ENCODE measurements around the gene AMIGO1. TPM values are rescaled to one million over a fixed set of nuclear protein-coding genes. Genes with fewer than 3 reads are reported as not detected.
A peak's percentile ranks its signal among the peaks of the same experiment; 100 is the strongest.

AMIGO1 gene
- total RNA-seq, 1 experiment from 2014 or later, result 1.5 TPM

- CTCF ChIA-PET, result no interaction called here
- TF ChIP-seq CTCF (IDR thresholded peaks at IDR 0.05; ENCODE audit: insufficient read depth in 1 of 2, low read depth in 1 of 2, low read length in 1 of 2, severe bottlenecking in 1 of 2, unreplicated experiment in 1 of 2), result no peak
- H3K36me3 Mint-ChIP-seq (ENCODE audit: insufficient read depth, unreplicated experiment), result peaks cover 4% of the 10 kb centered on the region
- H3K36me3 ChIP-seq (ENCODE audit: control insufficient read depth, insufficient read depth, low read length), result no peaks in the 10 kb centered on the region
- H3K27me3 Mint-ChIP-seq (ENCODE audit: insufficient read depth, unreplicated experiment), result no peaks in the 10 kb centered on the region
- no peak overlapping the region for H3K4me3 Mint-ChIP-seq (ENCODE audit: unreplicated experiment)
- no peaks in the 10 kb centered on the region; the same call in 1 of the 2 replicates for H3K4me1 ChIP-seq
- no peaks in the 10 kb centered on the region for H3K9me3 Mint-ChIP-seq (ENCODE audit: unreplicated experiment)
- intact Hi-C loops (cut with micrococcal nuclease; ENCODE audit: unreplicated experiment), result no loop called here
- no peak overlapping the region for H3K27ac Mint-ChIP-seq (ENCODE audit: unreplicated experiment)
- H3K4me1 Mint-ChIP-seq (ENCODE audit: low read depth, unreplicated experiment), result no peaks in the 10 kb centered on the region
- POLR2A ChIA-PET, result no interaction called here
- no peaks in the 10 kb centered on the region for H3K9me3 ChIP-seq
- H3K27me3 ChIP-seq (replicated peaks; ENCODE audit: control insufficient read depth, insufficient read depth, low read length), result no peaks in the 10 kb centered on the region
- no peak overlapping the region for H3K4me3 ChIP-seq (ENCODE audit: low read depth, low read length)
- no TSS peak for BruUV-seq (replicated peaks)
- no peak for DNase-seq
Measured at GRCh38 chr1:109535481-109535880, 26.0 kb upstream of the AMIGO1 start.

DNA sequence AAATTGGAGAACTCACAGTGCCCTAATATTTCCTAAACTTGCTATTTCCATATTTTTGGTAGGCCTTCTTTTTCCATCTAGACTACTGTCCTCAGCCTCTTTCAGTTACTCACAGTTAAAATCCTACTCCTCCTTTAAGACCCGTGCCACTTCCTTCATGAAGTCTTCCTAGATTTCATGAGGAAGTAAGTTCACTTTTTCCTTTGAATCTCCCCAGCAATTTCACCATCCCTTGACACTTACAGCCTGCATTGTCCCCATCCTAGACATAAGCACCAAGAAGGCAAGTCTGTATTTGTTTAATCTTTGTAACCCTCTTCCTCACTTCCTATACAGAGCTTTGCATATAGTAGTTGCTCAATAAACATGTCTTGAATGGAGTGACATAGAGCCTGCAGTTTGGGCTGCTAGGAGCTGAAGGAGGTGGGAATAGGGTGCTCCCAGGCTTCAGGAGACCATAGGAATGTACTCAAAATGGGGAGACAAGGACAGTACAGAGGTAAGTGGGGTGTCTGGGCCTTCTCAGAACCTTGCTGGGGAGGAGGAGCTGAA lies 24.9 kb upstream of the AMIGO1 start:
- no peak for DNase-seq
- POLR2A ChIA-PET, result no interaction called here
- intact Hi-C loops (cut with micrococcal nuclease; ENCODE audit: unreplicated experiment), result loop anchor here (5.0 kb wide), 2 partner anchors 107 to 272 kb away; partner anchors contain the start of gene PSMA5
- H3K27ac Mint-ChIP-seq (ENCODE audit: unreplicated experiment), result no peak overlapping the region
- Histone ChIP-seq H3K9me3 (no peaks in the 10 kb centered on the region), H3K4me3 (ENCODE audit: low read depth, low read length) (no peak overlapping the region), H3K4me1 (no peaks in the 10 kb centered on the region; the same call in 1 of the 2 replicates), H3K36me3 (ENCODE audit: control insufficient read depth, insufficient read depth, low read length) (no peaks in the 10 kb centered on the region), H3K27me3 (replicated peaks; ENCODE audit: control insufficient read depth, insufficient read depth, low read length) (no peaks in the 10 kb centered on the region)
- no peaks in the 10 kb centered on the region for H3K4me1 Mint-ChIP-seq (ENCODE audit: low read depth, unreplicated experiment)
- peaks cover 4% of the 10 kb centered on the region for H3K36me3 Mint-ChIP-seq (ENCODE audit: insufficient read depth, unreplicated experiment)
- BruUV-seq (replicated peaks), result no TSS peak
- H3K9me3 Mint-ChIP-seq (ENCODE audit: unreplicated experiment), result no peaks in the 10 kb centered on the region
- CTCF ChIA-PET, result interaction anchor here (6.3 kb wide), 1 partner anchor 40 kb away, joined by 131 read pairs; the partner anchor contains the start of gene CYB561D1
- no peaks in the 10 kb centered on the region for H3K27me3 Mint-ChIP-seq (ENCODE audit: insufficient read depth, unreplicated experiment)
- TF ChIP-seq CTCF (IDR thresholded peaks at IDR 0.05; ENCODE audit: insufficient read depth in 1 of 2, low read depth in 1 of 2, low read length in 1 of 2, severe bottlenecking in 1 of 2, unreplicated experiment in 1 of 2), result no peak
- H3K4me3 Mint-ChIP-seq (ENCODE audit: unreplicated experiment), result no peak overlapping the region

- H3K27ac Mint-ChIP-seq (ENCODE audit: unreplicated experiment), result no peak overlapping the region
- no TSS peak for BruUV-seq (replicated peaks)
- no peaks in the 10 kb centered on the region for H3K4me1 Mint-ChIP-seq (ENCODE audit: low read depth, unreplicated experiment)
Measured at GRCh38 chr1:109532365-109533136, 23.0 kb upstream of the AMIGO1 start.

More at GRCh38 chr1:109532365-109533136, 23.0 kb upstream of the AMIGO1 start:
- Histone ChIP-seq H3K4me3 (ENCODE audit: low read depth, low read length) (no peak overlapping the region), H3K27me3 (replicated peaks; ENCODE audit: control insufficient read depth, insufficient read depth, low read length) (no peaks in the 10 kb centered on the region), H3K9me3 (no peaks in the 10 kb centered on the region), H3K4me1 (no peaks in the 10 kb centered on the region; the same call in 1 of the 2 replicates), H3K36me3 (ENCODE audit: control insufficient read depth, insufficient read depth, low read length) (no peaks in the 10 kb centered on the region)
- Mint-ChIP-seq H3K4me3 (ENCODE audit: unreplicated experiment) (no peak overlapping the region), H3K27me3 (ENCODE audit: insufficient read depth, unreplicated experiment) (no peaks in the 10 kb centered on the region), H3K9me3 (ENCODE audit: unreplicated experiment) (no peaks in the 10 kb centered on the region), H3K36me3 (ENCODE audit: insufficient read depth, unreplicated experiment) (peaks cover 4% of the 10 kb centered on the region)
- TF ChIP-seq CTCF (IDR thresholded peaks at IDR 0.05; ENCODE audit: insufficient read depth in 1 of 2, low read depth in 1 of 2, low read length in 1 of 2, severe bottlenecking in 1 of 2, unreplicated experiment in 1 of 2), result peak; percentile 74 to 80
- peak; percentile 77 to 83 for DNase-seq
- POLR2A ChIA-PET, result interaction anchor here (0.6 kb wide), 1 partner anchor 17 kb away, joined by 3 read pairs; no protein-coding TSS in a partner anchor
- CTCF ChIA-PET, result interaction anchor here (0.8 to 6.3 kb wide), 9 partner anchors 14 to 499 kb away, joined by 3 to 131 read pairs (median 3); partner anchors contain the start of genes AMIGO1, ATXN7L2 and CYB561D1
- intact Hi-C loops (cut with micrococcal nuclease; ENCODE audit: unreplicated experiment), result loop anchor here (1.0 to 5.0 kb wide), 5 partner anchors 34 to 270 kb away; partner anchors contain the start of genes CYB561D1 and PSMA5

Data from Caco-2 (cell line).